Upper lobe of left lung (tissue), 4 donors: ENCODE results near the gene CLVS2.

Experiments used
- CTCF ChIP-seq, 6 experiments: fragments of 450-650 bp in 4 of 6; fragments of 200-600 bp in 2 of 6; sonication (generic) in 2 of 6; IDR thresholded peaks; one replicate each; pipeline ENCODE4 v1.5.1; 2016 to 2019; ENCODE audit warnings: antibody characterized with exemption in 6 of 6
- EP300 ChIP-seq, 4 donors: sonication (generic); formaldehyde crosslinking; IDR thresholded peaks; one replicate each; pipeline ENCODE4 v1.5.1; 2017; ENCODE audit warnings: antibody characterized with exemption in 4 of 4, control low read depth in 2 of 4

DNA sequence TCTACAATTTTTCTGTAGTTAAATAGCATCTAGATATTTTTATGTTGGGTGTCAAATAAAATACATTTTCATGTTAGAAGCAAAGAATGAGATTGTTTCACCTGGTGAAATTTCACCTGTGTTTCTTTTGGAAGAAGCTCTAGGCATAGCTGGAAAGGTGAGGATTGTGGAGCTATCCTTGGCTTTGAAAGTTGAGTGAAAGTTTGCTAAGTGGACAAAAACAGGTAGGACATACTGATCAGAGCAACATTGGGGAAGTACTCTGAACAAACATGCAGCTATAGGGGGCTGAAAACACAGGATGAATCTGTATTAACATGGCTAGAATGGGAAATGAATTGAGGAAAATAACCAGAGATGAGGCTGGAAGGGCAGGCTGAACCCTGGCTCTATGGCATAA is 18.8 kb downstream of the CLVS2 start:
- no peak for TF ChIP-seq CTCF (IDR thresholded peaks at IDR 0.05)
- no peak for TF ChIP-seq EP300 (IDR thresholded peaks at IDR 0.05)
